ENCODE measurements around the gene COX7A2L. TPM values are rescaled to one million over a fixed set of nuclear protein-coding genes. Genes with fewer than 3 reads are reported as not detected.

The COX7A2L gene
- total and polyA plus RNA-seq, 2 of the 8 experiments (the other 6 are each of a cell fraction or from before 2014, with no cell fraction given), result 85.6 to 114 TPM

DNA sequence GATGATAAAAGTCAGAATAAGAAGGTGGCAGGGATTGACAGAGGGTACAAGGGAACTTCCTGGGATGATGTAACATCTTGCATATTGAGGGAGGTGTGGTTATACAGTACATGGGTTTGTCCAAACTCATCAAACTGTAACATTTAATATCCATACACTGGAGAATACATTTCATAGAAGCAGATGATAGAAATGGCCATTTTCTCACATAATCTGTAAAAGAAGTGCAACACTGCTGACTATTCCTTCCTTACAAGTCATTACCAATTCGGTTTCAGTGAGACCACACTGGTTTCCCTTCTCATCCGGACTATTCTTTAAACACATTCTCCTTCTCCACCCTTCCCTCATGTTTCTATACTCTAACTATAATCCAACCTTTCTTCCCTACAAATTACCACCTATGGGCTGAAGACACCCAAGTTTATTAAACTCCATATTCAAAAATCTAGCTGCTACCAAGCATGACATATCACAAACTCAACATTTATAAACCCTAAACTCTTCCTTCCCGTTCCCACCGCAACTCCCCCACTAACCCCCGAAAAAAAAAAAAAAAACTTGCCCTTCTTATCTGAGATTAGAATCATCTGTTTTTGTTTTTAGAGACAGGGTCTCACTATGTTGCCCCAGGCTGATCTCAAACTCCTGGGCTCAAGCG is 1.6 kb downstream of the COX7A2L start (continued):
- TF ChIP-seq KDM5A (IDR thresholded peaks at IDR 0.05; ENCODE audit: low read length), result no peak
- TF ChIP-seq SP1 (IDR thresholded peaks at IDR 0.05; ENCODE audit: low read depth, low read length), result no peak
- no peak for TF ChIP-seq CREB1 (IDR thresholded peaks at IDR 0.05)

Measured in H1 (cell line).